GM18868 (cell line): ENCODE data around the gene ATP6V1F.

Source experiments
- ATAC-seq: cut with Tn5 transposase; IDR thresholded peaks from one replicate; pipeline ENCODE4 v1.9.1; 2021; ENCODE audit warnings: mild to moderate bottlenecking, moderate library complexity; ENCODE audit not compliant: unreplicated experiment

Gene ATP6V1F

GRCh38 chr7:128835231-128835751, 27.4 kb upstream of the ATP6V1F start:
- ATAC-seq = no peak

DNA sequence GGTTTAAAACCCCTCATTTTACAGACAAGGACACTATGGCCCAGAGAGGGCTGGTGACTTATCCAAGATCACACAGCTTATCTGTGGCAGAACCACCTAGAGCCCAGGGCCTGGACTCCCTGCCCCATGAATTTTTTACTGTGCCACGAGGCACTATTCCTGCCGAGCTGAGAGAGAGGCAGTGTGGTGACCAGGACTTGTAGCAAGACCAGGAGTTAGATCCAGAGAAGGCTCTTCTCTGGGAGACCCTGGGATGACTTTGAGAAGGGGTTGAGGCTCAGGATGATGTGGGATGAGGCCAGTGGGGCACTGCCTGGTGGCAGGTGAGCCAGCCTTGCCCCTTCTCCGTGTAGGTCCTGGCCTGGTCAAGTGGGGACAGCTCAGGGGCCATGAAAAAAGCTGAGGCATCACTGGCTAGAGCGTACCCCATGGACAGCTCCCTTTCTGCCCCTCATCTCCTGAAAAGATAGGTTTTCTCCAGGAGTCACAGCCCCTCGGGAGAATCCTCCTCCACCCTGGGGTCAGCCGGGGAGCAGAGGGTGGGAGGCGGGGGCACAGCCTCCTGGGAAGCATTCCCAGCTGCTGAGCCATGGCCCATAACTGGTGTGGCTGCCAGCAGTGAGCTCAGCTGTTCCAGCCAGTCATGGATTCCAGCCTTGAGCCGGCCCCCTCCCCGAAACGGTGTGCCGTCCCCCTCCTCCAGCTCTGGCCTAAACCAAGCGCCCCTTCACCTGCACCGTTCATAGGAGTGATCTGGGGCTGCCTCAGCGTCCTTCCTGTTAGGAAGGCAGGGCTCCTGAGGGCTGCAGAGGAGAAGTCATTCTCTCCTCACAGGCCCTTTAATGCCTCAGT, 26.6 kb upstream of the ATP6V1F start:
- no peak for ATAC-seq

GRCh38 chr7:128836729-128837348, 25.8 kb upstream of the ATP6V1F start:
- ATAC-seq = no peak

DNA sequence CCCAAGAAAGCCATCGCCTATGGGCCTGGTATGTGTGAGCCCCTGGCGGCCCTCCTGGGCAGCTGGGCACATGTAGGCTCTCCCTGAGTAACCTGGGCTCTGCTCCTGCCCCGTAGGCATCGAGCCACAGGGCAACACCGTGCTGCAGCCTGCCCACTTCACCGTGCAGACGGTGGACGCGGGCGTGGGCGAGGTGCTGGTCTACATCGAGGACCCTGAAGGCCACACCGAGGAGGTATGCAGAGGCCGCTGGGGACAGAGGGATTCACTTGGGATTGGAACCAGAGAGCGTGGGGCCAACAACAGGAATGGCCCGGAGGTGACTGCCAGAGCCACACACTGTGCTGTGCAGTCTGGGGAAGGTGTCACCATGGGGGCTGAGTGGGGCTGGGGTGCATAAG, 25.1 kb upstream of the ATP6V1F start:
- no peak for ATAC-seq

DNA sequence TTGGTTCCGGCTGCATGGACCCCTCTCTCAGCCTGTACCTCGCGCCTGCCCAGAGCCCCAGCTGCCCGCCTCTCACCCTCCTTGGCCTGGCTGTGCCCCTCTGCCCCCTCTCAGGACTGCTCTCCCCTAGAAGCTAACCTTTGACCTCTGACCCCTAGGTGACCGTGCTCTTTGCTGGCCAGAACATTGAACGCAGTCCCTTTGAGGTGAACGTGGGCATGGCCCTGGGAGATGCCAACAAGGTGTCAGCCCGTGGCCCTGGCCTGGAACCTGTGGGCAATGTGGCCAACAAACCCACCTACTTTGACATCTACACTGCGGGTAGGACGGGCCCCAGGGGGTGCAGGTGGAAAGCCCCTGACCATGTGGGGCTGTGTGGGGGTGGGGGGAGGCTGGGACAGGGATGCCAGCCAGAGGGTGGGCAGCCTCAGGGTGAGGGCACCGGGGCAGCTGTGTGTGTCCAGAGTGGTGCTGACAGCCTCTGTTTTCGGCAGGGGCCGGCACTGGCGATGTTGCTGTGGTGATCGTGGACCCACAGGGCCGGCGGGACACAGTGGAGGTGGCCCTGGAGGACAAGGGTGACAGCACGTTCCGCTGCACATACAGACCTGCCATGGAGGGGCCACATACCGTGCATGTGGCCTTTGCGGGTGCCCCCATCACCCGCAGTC, 24.4 kb upstream of the ATP6V1F start:
- ATAC-seq = no peak

GRCh38 chr7:128838981-128839731, 23.5 kb upstream of the ATP6V1F start:
- no peak for ATAC-seq

GRCh38 chr7:128839751-128840177, 22.9 kb upstream of the ATP6V1F start:
- ATAC-seq = no peak

- ATAC-seq = no peak
These were observed 22.1 kb upstream of the ATP6V1F start for GRCh38 chr7:128840326-128841170.

DNA sequence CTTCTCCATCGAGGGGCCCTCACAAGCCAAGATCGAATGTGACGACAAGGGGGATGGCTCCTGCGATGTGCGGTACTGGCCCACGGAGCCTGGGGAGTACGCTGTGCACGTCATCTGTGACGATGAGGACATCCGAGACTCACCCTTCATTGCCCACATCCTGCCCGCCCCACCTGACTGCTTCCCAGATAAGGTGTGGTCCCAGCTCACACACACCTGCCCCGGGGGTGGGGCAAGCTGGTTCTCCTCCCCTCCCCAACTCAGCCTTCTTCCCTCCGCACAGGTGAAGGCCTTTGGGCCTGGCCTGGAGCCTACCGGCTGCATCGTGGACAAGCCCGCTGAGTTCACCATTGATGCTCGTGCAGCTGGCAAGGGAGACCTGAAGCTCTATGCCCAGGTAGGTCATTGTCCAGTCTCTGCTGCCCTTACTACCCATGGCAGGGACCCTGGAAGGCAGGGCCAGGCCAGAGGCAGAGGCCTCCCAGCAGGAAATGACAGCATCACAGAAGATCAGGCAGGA, 21.4 kb upstream of the ATP6V1F start:
- no peak for ATAC-seq

DNA sequence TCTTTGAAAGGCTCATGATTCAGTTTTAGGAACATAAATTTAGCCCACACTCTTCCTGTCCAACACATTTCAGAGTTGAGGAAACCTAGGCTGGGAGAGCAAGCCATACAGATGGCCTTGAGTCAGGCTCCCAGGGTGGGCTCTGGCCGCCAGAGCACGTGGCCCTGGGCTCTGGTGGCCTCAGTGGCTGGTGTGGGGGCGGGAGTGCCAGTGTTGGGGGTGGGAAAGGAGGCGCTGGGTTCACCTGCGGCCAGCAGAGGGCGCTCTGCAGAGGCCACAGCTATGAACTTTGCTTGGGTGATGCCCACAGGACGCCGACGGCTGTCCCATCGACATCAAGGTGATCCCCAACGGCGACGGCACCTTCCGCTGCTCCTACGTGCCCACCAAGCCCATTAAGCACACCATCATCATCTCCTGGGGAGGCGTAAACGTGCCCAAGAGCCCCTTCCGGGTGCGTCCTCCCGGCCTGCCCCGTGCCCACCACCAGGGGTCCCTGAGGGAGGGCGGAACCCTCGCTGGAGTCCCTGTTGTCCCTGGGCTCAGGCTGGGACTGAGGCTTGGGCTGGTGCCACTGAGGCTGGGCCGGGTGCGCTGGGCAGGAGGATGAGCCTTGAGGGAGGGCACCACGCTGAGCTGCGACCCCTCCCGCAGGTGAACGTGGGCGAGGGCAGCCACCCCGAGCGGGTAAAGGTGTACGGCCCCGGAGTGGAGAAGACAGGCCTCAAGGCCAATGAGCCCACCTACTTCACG, 20.6 kb upstream of the ATP6V1F start:
- ATAC-seq = peak; percentile 40

GRCh38 chr7:128842674-128843641, 19.7 kb upstream of the ATP6V1F start:
- no peak for ATAC-seq

DNA sequence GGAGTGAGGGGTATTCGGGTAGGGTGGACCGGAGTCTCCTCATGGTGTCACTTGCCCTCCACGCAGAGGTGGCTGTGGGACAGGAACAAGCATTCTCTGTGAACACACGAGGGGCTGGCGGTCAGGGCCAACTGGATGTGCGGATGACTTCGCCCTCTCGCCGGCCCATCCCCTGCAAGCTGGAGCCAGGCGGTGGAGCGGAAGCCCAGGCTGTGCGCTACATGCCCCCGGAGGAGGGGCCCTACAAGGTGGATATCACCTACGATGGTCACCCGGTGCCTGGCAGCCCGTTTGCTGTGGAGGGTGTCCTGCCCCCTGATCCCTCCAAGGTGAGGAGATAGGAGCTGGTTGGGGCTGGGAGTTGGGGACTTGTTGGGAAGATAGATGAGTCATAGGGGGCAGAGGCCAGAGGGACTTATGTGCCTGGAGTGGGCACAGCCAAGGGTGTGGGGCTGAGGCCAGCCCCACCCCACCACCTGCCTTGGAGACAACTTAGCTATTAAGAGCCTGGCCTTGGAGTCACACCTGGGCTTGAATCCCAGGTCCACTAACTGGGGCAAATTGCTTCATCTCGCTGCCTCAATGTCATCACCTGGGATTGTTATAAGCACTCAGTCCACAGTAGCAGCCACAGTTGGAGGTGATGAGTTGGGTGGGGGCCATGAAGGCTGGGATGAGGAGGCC, 18.6 kb upstream of the ATP6V1F start:
- ATAC-seq = no peak

DNA sequence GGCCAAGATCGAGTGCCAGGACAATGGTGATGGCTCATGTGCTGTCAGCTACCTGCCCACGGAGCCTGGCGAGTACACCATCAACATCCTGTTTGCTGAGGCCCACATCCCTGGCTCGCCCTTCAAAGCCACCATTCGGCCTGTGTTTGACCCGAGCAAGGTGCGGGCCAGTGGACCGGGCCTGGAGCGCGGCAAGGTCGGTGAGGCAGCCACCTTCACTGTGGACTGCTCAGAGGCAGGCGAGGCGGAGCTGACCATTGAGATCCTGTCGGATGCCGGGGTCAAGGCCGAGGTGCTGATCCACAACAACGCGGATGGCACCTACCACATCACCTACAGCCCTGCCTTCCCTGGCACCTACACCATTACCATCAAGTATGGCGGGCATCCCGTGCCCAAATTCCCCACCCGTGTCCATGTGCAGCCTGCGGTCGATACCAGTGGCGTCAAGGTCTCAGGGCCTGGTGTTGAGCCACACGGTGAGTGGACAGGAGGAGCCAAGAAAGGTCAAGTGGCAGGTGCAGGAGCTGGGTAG, 17.8 kb upstream of the ATP6V1F start:
- ATAC-seq = no peak

DNA sequence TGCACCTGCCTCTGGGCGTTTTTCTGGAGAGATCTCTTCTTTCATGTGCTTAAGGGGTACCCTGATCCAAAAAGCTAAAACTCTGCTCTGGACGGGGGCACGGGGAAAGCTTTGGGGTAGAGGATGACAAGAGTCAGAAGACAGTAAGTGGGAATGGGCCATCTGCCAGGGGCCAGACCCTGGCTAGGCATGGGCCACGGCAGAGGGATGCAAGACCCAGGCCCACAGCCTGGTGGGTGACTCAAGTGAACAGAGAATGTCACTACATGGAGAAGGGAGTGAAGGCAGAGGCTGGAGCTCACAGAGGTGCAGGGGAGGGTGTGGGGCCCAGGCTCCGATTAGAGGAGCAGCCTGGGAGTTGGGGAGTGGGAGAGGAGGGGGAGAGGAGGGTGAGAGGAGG, 17.2 kb upstream of the ATP6V1F start:
- ATAC-seq = no peak

DNA sequence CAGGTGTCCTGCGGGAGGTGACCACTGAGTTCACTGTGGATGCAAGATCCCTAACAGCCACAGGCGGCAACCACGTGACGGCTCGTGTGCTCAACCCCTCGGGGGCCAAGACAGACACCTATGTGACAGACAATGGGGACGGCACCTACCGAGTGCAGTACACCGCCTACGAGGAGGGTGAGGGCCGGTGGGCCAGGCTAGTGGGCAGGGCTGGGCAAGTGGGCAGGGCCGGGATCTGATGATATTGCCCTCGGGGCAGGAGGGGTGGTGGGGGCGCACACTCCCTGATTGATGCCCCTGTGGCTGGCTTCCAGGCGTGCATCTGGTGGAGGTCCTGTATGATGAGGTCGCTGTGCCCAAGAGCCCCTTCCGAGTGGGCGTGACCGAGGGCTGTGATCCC, 16.7 kb upstream of the ATP6V1F start:
- no peak for ATAC-seq

DNA sequence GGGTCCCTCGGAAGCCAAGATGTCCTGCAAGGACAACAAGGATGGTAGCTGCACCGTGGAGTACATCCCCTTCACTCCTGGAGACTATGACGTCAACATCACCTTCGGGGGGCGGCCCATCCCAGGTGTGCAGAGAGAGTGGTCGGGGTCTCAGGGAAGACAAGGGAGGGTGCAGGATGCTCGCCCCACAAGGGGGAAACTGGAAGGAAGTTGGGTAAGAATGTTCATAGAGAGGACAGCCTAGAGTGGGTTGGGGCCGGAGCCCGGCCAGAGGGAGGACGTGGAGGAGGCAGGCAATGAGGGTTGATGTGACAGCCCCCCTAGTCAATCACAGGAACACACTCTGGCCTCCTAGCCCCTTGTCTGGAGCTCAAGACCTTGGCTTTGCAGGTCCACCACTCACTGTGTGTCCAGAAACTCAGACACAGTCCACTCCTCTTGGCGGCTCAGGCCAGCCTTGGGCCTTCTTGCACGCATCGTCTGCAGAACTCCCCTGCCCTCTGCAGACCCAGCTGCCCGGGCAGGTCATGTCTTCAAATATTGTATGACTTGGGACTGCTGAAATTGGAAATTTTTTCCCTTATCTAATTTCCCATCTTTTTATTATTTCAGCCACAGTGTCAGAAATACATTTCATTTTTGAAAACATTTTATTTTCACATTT, 15.7 kb upstream of the ATP6V1F start:
- no peak for ATAC-seq
